ENCODE results near the gene SLC23A3.

The SLC23A3 gene

GRCh38 chr2:219169930-219170654 lies at the start of gene SLC23A3:
SLC23A3 (minus strand) TSS chr2:219170029; CDS start chr2:219169984, 45 bp downstream.
- DNase-seq (ENCODE audit: low read depth), result no peak

DNA sequence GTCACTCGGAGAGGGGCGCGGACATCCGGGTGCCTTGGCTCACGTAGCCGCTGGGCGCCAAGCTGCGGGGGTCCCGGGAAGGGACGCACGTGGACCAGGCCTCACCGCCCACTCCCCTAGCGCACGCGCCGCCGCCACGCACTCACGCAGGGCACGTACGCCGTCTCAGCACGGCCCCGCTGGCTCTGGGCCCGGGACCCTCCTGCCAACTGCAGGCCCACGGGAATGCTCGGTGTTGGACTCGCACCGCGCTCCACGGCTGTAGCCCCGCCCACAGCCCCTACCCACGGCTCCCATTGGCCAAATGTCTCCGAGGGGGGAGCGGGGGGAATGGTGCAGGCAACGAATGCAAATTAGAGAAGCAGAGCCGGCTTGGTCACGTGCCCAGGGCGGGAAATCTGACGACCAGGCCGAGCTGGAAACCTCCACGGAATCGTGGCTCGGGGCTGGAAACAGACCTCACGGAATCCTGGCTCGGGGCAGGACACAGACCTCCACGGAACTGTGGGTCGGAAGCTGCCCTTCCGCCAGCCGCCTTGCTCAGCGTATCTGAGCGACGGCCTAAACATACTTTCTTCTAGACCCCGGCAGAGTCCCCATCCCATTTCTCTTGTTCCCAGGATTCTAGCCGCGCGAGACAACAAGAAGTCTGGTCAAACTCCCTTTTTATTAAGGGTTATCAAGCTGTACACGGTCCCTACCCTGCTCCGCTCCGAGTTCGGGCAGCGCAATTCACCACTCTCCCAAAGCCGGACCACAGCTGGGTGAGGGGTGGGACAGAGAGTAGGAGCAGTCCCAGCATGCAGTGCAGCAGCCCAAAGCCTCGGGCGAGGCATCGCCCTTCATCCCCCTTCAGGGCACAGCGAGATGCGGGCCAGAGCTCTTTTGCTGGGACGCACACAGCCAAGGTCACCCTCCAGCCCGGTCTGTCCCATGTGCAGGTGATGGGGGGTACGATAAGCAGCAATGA lies 49.2 kb upstream of the SLC23A3 start, which contains the start of gene ABCB6:
ABCB6 (minus strand) TSS at position 227 of the 970 bp plus-strand sequence. CDS start 285 bp downstream, outside the sequence.
- peak; percentile 73 for DNase-seq (ENCODE audit: low read depth)

- DNase-seq (ENCODE audit: low read depth), result no peak
Observed at GRCh38 chr2:219218217-219218731, 48.4 kb upstream of the SLC23A3 start.

DNA sequence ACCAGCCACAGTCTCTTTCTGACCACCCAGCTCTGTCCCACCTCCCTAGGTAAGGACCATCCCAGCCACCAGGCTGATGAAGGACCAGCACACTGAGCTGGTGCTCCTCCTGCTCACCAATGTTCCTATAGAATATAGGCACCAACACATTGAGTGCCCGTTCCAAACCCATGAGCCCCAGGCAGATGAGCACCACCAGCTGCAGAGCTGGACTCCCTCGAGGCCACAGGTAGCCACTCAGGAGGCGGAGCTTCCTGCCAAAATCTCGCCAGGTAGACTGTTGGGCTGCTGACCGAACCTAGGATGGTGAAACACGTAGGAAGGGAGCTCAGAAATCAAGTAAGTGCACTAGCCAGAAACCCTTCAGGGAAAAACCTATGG lies 46.7 kb upstream of the SLC23A3 start:
- DNase-seq (ENCODE audit: low read depth), result no peak

DNA sequence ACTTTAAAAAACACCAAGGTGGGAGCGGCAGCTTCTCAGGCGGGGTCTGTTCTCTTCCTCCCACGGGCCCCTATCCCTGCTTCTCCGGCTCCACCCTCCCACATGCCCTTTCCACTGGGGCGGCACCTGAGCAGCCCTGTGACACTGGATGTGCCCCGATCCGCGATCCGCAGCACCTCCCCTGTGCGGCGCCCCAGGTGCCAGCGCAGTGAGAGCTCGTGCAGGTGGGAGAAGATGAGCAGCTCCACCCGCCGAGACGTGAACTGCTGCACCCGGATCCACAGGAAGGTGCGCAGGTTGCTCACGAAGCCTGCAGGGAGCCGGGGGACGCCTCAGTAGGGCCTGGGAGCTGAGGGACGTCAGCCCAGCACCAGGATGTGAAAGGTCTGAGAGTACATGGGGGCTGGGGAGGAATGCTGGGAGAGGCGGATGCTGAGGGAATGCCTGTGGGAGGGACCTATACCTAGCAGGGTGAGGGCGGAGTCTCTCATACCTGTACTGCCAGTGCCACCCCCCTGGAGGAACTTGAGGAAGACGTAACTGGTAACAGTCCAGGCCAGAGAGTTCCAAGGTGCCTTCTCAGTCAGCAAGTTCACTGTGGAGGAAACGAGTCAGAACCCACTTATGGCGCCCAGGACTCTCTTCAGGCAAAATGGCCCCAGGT lies 46.2 kb upstream of the SLC23A3 start:
- DNase-seq (ENCODE audit: low read depth), result no peak

DNA sequence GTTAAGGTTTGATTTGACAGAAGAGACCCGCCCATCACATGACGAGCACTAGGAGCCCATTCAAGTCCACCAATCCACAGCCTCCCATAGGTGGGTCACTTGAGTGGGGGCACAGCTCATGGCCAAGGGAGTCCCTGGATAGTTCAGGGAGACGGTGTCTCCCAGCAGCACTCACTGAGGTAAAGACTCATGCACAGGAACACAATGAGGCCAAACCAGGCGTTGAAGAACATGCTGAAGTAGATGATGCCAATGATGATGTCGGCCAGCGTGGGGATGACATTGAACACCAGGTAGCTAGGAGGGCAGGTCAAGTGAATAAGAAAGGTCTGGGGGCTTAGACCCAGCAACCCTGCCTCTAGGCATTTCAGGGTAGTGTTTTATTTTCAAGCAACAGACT lies 45.0 kb upstream of the SLC23A3 start:
- DNase-seq (ENCODE audit: low read depth), result no peak

DNA sequence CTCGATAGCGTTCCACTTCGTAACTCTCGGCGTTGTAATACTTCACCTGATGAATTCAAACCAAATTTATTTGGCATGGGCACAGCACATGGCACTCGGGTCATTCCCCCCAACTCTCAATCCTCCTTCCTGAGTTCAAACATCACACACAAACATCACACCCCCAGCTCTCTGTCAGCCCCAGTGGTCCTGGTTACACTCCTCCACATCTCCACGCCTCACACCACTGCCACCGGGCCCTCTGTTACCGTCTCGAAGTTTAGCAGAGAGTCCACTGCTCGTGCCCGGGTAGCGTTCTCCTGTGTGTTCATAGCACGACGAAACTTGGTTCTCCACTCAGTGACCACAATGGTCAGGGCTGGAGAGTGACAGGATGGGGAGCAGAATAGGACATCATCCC lies 44.3 kb upstream of the SLC23A3 start:
- no peak for DNase-seq (ENCODE audit: low read depth)

- DNase-seq (ENCODE audit: low read depth), result no peak
Observed at GRCh38 chr2:219213486-219214071, 43.8 kb upstream of the SLC23A3 start.

DNA sequence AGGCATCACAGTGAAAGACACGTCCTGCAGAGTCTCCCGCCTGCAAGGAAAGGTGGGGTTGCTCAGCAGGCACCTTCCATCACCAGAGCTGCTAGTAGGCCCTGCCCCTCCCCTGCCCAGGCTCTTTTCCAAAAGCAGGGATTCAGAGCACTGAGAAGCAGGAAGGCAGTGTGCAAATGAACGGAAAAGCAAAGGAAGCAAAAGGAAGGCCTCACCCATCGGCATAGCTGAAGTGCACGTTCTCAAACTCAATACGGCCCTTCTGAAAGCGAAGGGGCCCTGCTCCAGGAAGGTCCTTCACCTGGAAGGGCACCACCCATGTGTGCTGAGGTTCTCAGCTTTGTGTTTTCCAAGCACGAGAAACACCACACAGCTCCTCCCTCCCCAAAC lies 43.2 kb upstream of the SLC23A3 start:
- DNase-seq (ENCODE audit: low read depth), result no peak

DNA sequence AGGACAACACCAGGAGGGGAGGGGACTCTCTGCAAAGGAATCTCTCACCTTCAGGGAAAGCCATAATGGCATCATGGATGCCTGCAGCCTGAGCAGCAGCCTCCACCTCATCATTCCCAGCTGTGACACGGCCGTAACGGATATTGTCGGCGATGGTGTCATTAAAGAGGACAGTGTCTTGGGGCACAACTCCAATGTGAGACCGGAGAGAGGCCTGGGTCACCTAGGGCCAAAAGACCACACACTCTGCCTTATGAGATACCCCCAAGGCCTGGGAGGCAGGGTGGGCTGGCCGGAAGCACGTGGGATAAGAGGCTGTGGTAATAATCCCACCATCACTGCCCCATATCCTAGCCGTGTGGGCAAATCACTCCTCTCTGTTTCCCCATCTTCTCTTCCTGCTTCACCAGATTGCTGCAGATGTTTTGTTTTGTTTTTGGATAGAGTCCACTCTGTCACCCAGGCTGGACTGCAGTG lies 41.1 kb upstream of the SLC23A3 start:
- DNase-seq (ENCODE audit: low read depth), result no peak

DNA sequence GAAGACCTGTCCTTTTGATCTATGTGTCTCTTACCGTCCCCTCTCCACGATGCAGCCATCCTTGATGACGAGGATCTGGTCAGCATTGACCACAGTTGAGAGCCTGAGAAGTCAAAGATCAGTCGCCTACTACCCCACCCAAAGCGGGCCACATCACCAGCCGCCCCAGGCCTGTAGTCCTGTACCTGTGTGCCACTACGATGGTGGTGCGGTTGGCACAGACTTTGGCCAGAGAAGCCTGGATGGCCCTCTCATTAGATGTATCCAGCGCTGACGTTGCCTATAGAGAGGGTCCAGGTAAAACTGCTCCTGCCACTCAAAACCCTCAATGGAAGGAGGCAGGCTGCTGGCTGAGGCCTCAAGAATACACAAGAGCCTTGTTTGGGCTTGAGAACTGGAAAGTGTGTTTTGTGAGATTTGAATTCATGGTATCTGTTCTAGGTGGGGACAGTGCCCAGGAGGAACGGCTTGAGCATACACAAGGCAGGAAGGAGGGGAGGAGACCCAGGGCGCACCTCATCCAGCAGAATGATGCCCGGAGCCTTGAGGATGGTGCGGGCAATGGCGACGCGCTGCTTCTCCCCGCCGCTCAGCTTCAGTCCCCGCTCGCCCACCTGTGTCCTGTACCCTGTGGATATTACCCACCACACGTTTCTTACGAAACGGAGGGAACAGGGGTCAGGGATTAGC lies 40.5 kb upstream of the SLC23A3 start:
- no peak for DNase-seq (ENCODE audit: low read depth)

DNA sequence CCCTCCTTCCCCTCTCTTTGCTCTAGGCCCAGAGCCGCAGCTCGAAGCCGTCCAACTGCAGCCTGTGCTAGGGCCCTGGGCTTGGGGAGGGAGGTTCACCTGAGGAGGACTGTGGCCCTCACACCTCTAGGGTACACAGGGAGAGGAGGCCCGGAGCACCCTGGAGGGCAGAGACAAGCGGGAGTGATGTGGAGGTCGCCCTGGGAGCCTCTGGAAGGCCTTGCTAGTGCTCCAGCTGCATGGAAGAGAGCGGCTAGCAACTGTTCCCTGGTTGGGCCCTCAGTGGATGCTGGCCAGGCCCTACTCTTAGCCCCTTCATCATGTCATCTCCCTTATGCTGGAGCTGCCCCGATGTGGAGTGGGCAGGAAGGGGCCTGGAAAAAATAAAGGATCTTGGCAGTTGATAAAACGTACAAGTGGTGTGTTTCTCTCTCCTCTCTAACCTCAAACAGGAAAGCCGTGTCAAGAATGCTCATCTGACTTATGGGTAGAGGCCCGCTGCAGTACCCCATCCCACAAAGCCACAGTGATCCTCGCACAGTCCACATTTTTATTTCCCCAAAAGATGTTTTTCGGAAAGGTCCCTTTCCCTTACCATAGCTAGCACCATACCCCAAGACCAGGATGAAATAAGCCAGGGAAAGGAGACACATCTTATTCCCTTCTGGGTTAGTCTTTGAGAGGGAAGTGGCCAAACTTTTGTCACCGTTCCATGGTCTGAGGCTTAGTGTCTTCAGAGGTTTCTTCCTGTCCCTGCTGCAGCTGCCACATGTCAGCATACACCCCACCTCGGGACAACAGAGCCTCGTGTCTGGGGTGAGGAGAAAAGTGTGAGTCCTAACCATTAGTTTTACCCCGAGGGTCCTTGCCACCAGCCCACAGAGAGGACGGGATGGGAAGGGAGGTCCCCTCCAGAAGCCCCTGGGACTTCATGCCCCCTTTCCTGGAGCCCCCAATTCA lies 39.7 kb upstream of the SLC23A3 start:
- no peak for DNase-seq (ENCODE audit: low read depth)

GRCh38 chr2:219207884-219208740 lies 38.3 kb upstream of the SLC23A3 start:
- no peak for DNase-seq (ENCODE audit: low read depth)

DNA sequence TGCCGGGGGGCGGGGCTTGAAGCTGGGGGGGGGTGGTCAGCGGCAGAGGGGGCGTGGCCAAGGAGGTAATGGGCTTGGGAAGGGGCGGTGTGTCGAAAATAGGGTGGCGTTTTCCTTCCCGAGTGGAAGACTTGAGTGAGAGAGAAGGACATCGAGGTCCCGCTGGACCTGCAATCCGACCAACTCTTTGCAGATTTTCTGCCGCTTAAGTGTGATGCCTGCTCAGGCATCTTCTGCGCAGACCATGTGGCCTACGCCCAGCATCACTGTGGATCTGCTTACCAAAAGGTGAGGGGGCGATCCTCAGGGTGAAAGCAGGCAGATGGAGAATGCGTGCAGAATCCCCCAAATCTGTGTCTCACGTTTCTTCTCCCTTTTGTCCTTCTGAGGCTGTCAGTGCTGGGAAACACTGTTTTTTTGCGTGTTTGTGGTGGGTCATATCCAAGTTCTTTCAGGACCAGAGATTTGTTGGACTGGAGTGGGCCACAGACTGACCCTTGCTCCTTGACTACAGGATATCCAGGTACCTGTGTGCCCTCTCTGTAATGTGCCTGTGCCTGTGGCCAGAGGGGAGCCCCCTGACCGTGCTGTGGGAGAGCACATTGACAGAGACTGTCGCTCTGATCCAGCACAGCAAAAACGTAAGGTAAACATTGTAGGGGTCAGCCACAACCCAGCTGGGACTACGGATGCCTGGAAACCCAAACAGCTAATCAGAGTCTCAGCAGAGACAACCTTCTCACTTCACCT lies 37.5 kb upstream of the SLC23A3 start:
- no peak for DNase-seq (ENCODE audit: low read depth)

DNA sequence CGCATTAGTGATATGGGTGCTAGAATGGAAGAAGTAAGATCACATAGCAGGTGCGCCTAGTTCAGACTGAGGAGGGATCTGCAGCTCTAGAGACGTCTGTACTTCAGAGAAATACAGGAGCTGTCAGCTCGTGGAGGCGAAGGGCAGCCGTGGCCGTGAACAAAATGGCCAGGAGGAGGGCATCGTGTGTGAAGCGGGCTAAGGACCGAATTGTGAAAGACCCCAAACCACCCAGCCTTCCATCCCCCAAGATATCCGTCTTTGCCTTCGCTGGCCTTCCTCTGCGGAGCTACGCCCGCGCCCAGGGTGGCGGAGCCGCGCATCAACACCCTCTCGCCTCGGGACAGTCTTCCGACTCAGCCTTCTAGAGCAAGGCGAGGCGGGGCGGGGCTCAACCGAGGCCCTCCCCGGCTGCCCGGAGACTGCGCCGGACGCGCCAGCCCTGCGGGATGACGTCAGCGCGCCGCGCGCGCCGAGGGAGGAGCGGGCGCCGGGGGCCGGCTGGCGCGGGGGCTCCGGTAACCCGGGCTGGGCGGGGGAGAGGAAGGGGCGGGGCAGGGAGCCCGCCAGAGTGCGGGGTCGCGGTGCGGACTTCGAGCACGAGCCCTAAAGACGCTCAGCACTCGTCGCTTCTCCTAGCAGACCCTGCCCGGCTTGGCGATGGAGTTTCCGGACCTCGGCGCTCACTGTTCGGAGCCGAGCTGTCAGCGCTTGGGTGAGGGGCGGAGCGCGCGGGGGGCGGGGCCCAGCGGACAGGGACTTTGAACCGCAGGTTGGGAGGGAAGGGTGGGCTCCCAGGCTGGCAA lies 36.7 kb upstream of the SLC23A3 start, which contains the start of gene ZFAND2B:
ZFAND2B (plus strand) TSS at position 455 of the 806 bp plus-strand sequence; CDS start at position 661, 206 bp downstream.
- peak; percentile 89 for DNase-seq (ENCODE audit: low read depth)

- DNase-seq (ENCODE audit: low read depth), result no peak
Observed at GRCh38 chr2:219205981-219206327, 36.1 kb upstream of the SLC23A3 start.

DNA sequence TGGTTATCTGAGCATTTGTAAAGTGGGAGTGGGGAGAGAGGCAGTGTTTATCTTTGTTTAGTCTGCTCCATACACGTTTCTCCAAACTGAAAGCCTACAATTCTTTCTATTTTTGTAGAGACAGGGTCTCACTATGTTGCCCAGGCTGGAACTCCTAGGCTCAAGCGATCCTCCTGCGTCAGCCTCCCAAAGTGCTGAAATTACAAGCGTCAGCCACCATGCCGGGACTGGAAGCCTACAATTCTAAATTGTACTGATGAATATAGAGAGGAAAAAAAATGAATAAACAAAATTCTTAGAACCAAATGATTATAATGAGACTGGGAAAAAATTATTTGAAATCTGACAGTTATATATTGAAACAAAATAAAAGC lies 35.3 kb upstream of the SLC23A3 start:
- DNase-seq (ENCODE audit: low read depth), result no peak
